HG03558 (cell line): ENCODE measurements around the gene FOXF1.

Experiments used
- ATAC-seq: cut with Tn5 transposase; IDR thresholded peaks from one replicate; pipeline ENCODE4 v1.9.1; 2021; ENCODE audit warnings: moderate number of reproducible peaks; ENCODE audit not compliant: unreplicated experiment; ENCODE audit errors: extremely low read depth

FOXF1 gene

DNA sequence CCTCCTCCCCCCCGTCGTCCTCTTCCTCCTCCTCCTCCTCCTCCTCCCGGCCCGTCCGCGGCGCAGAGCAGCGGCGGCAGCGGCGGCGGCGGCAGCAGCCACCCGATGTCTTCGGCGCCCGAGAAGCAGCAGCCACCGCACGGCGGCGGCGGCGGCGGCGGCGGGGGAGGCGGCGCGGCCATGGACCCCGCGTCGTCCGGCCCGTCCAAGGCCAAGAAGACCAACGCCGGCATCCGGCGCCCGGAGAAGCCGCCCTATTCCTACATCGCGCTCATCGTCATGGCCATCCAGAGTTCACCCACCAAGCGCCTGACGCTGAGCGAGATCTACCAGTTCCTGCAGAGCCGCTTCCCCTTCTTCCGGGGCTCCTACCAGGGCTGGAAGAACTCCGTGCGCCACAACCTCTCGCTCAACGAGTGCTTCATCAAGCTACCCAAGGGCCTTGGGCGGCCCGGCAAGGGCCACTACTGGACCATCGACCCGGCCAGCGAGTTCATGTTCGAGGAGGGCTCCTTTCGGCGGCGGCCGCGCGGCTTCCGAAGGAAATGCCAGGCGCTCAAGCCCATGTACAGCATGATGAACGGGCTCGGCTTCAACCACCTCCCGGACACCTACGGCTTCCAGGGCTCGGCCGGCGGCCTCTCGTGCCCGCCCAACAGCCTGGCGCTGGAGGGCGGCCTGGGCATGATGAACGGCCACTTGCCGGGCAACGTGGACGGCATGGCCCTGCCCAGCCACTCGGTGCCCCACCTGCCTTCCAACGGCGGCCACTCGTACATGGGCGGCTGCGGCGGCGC is at the start of gene FOXF1:
Gene FOXF1 (plus strand): TSS at position 63 of the 797 bp plus-strand sequence. CDS start 43 bp downstream, at position 106.
- no peak for ATAC-seq

DNA sequence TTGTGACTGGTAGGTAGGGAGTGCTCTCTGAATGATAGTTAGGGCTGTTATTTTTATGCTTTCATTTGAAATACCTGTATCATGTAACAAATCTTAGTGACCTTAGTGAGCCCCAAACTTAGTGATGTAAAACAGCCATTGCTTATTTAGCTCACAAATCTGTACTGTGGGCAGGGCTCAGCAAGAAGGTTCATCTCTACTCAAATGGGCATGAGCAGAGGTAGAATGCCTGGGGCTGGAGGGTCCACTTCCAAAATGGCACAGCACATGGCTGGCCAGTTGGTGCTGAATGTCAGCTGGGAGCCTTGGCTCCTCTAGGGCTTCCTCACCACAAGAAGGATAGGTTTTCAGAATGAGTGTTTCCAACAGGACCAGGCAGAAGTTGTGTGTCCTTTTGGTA is 49.3 kb upstream of the FOXF1 start:
- ATAC-seq: no peak

DNA sequence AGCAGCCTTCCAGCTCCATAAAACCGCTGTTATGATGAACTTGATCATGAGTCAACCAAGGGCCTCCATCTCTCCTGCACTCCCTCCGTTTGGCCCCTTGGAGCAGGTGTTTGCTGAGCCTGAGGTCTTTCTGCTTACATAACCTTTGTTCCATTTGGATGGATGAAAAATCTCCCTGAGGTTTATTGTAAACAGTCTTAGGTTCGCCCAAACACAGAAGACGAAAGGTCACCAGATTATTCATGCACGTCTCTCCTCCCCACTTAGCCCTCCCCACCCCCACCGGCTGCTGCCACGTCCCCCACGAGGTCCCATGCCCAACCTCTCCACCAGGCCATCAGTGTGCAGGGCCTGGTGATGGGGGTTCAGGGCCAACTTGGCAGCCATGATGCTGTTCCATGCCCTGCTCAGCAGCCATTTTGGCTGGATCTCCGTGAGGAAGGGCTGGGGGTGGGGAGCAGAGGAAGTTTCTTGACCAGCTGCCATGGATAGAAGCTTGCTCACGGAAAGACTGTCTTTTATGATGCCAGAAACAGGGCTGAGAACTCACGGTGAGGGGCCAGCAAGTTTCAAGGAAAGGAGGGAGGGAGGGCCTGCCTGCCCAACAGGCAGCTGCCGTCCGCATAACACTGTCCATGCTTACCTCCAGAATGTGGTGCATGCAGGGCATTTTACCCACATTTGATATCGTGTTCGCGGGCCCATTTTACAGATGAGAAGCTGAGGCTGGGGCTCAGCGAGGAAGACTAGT is 47.8 kb upstream of the FOXF1 start:
- no peak for ATAC-seq

DNA sequence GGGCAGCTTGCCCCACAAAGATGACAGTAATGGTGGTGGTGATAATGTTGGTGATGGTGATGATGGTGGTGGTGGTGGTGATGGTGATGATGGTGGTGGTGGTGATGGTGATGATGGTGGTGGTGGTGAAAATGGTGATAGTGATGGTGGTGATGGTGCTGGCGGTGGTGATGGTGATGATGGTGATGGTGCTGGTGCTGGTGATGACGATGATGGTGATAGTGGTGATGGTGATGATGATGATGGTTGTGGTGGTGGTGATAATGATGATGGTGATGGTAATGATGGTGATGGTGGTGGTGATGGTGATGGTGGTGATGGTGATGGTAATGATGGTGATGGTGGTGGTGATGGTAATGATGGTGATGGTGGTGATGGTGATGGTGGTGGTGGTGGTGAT is 46.3 kb upstream of the FOXF1 start:
- ATAC-seq: no peak

DNA sequence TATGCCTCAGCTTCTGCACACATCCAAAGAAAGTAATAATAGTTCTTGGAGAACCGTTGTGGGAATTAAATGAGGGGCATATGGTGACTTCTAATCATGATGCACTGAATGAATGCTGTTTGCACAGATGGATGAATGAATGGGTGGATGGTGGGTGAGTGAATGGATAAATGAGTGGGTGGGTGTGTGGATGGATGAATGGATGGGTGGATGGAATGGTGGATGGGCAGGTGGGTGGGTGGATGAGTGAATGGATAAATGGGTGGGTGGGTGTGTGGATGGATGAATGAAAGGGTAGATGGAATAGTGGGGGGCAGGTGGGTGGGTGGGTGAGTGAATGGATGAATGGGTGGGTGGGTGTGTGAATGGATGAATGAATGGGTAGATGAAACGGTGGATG is 44.9 kb upstream of the FOXF1 start:
- no peak for ATAC-seq

DNA sequence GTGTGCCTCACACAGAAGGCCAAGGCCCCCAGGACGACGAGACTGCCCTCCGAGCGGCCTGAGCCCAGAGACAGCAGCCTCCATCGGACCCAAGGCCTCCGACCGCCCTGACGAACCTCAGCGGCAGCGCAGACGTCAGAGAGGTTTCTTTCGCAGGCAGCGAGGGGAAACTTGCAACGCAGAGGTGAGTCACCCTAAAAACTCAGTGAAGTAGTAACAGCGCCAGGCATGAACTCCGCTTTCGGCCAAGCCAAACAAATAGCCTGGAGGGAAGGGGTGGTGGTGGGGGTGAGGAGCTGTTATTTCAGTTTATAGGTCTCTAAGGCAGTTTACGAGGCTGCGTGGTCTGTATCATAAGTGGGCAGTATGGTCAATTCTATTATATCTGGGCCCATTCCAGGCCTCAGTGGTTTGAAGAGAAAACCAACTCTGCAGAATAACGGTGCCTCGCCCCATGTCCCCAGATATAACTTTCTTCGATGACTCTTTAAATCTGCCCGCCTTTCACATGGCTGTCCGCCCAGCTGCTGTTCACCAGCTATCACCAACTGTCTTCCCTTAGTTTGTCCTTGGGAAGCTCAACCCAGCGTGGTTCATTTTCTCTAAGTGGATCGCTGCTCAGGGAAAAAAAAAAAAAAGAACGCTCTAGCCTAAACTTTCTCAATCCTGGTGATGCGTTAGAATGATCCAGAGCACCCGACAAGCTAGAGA is 43.5 kb upstream of the FOXF1 start:
- no peak for ATAC-seq

DNA sequence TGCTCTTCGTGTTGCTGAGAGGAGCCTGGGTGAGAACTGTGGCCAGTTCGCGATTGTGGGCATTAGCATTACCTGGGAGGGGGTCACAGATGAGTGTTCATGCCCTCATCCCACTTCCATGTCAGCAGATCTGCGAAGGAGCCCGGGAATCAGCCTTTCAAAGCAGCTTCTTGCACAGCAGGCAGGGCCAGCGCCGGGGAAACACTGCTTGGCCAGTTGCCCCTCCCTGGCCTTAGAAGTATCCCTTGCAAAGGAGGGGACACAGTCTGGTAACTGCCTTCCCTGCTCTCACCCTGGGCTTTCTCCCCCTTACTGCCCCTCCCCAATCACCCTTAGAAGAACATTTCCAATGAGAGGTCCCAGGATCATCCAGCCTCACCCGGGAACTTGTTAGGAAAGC is 42.8 kb upstream of the FOXF1 start:
- ATAC-seq: no peak

DNA sequence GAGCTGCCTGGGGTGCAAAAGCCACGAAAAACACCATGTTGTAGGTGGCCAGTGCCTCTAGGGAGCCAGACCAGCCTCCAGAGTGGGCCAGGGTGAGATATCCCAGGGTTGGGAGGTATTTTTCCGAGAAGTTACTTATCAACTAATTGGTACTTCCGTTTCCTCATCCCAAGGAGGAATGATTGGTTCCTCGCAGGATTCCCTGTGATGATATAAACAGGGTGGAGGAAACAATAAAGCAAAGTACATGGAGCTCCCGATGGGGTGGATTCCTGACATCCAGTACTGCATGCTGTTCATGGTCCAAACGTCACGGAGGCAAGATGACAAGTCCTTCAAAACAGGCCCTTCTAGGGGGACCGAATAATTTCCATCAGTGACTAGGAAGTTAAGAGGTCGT is 39.4 kb upstream of the FOXF1 start:
- no peak for ATAC-seq

DNA sequence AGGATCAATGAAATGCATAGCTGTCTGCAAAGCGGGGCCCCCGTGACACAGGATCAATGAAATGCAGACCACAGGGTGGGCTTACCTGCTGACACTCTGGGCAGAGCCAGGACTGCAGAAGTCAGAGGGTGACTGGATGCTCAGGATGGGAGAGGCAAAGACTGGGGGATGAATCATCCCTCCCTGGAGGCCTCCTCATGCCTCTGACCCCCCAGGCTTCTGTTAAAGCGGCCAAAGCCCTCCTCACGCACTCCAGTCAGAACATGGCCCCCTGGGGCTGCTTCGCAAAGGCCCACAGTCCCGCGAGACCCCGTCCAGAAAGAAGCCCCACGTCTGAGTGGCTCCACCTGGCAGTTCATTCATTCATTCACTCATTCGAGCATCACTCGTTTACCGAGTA is 38.4 kb upstream of the FOXF1 start:
- ATAC-seq: no peak

DNA sequence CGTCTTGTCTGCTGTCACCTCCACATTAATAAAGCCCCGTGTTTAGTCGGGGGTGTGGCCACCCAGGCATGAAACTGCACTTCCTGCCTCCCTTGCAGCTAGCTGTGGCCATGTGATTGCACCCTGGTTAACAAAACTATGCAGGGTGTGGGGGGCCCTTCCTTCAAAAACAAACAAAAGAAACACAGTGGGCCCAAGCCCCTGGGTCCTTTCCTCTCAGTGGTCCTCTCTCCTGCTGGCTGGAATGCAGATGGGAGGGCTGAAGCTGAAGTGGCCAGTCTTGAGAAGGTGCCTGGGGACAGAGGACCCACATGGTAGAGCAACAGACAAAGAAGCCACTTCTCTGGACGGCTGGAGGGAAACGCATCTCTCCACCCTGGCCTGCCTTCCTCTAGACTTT is 38.0 kb upstream of the FOXF1 start:
- no peak for ATAC-seq

DNA sequence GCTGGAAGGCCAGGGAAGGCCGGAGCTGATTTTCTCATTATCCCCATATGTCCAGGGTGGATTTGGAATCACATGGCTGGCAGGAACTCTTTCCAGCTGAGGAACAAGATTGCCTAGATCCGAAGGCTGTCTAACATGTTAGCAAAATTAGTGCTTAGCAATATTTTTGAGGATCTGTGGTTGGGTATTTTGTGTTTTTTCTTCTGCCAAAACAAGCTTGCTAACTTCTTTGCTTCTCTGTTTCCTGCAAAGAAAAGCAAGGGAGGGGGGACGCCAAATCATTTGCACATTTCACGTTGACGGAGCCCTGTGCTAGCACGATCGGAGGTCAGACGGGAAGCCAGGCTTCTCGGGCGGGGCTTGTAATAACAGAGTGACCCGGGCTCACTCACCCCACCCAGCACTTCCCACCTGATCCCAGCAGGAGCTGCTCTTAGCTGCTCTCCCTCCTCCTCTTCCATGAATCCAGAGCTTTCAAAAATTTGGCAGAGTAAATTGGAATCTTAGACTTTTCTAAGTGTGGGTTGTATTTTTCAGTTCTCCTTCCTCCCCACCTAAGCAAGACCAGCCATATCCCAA is 33.3 kb upstream of the FOXF1 start:
- ATAC-seq: no peak

DNA sequence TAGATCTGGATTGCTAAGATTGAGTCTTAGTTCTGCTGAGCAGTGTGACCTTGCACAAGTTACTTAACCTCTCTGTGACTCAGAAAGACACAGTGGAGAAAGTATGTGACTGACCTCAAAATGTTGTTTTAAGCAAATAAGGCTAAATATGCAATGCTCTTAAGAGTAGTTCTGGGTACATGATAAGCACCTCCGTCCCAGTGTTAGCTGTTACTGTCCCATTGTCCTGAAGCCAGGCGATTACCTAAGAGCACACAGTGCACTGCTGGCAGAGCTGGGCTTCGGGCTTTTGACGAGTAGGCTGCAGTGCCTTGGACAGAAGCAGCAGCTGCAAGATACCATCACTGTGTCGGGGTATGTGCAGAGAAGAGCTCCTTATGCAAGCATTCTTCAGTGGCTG is 32.7 kb upstream of the FOXF1 start:
- no peak for ATAC-seq

DNA sequence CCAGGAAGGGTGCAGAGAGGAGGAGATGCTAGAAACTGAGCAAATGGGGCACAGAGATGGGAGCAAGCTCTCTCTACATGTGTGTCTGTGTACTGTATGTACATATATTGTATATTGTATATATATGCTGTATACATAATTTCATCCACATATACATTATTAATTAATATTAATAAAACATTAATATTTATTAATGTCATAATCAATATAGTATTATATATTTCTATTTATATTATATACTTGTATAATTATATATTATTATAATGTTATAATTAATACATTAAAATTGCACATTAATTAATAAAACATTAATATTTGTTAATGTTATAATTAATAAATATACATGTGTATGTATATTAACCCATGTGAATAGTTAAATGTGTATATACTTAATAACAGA is 31.5 kb upstream of the FOXF1 start:
- no peak for ATAC-seq

DNA sequence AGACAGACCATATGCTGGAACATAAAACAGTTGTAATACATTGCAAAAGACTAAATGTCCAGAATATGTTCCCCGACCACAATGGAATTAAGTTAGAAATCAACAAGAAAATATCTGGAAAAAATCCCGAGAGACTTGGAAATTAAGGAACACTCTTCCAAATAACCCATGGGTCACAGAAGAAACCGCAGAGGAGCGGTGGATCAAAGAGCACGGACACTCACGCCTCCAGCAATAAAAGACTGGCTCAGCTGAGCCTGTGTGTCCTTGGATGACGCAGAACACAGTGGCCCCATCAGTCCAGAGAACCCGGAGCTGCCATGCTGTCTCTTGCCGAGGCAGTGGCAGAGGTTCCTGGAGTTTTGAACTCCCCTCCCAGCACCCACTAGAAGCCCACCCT is 30.9 kb upstream of the FOXF1 start:
- ATAC-seq: no peak

DNA sequence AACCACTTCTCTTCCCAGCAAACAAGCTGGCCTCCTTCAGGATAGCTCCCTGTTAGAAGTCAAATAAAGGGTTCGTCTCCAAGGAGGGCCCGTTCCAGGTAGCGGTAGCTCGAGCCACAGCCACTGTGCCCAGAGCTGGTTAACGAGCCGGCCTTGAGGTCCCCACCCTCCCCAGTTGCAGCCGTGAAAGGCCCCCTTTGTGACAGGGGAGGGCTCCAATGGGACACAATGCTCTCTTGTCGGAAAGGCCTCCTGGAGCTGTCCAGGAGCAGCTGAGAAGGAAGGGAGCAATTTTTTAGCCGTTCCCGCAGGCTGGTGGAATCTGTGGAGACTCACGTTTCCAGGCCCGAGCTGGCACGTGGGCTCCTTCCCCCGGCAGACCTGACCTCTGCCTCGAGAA is 29.9 kb upstream of the FOXF1 start:
- ATAC-seq: no peak

DNA sequence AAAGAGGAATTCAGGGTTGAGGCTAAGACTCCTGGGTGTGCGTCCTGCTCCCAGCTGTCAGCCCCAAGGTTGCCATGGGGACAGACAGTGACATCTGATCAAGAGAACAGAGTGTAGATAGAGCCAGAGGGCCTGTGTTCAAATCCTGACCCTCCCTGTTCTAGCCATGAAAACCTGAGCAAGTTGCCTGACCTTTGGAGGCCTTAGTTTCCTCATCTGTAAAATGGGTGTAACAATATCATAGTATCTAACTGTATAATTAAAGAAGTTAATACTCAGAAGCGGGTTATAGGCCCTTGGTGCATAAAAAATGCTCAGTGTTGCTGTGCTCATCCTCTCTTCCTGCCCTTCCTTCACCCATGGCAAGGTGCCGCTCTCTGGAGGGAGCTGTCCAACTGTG is 28.7 kb upstream of the FOXF1 start:
- no peak for ATAC-seq

DNA sequence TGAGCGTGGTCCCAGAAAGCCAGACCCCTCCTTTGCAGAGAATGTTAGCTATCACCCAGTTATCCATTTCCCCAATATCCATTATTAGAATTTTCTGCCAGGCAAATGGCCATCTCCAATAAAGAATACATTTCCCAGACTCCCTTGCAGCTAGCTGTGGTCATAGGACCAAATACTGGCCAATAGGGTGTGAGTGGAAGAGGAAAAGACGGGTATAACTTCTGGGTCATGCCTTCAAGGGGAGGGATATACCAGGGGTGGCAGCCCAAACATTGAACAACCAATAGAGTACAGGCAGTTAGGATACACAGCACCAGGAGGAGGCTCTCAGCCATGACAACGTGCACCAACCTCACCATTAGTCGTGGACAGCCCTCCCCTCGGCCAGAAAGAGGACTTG is 26.1 kb upstream of the FOXF1 start:
- ATAC-seq: no peak

DNA sequence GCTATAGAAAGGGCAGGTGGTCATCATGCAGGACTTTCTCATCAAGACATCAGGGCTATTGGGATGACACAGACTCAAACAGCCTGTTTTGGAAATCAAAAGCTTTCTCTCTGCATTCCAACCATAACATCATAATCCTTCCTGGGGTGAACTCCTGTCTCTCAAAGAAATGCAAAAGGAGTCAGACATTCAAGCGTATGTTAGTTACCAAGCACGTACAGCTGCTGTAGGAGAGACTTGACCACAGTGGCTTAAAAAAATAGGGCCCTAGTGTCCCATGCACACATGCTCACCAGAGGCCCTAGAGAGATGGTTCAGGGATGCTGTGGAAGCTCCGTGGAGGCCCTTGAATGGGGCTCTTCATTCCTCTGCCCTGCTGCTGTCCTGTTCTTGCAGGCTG is 24.6 kb upstream of the FOXF1 start:
- no peak for ATAC-seq

DNA sequence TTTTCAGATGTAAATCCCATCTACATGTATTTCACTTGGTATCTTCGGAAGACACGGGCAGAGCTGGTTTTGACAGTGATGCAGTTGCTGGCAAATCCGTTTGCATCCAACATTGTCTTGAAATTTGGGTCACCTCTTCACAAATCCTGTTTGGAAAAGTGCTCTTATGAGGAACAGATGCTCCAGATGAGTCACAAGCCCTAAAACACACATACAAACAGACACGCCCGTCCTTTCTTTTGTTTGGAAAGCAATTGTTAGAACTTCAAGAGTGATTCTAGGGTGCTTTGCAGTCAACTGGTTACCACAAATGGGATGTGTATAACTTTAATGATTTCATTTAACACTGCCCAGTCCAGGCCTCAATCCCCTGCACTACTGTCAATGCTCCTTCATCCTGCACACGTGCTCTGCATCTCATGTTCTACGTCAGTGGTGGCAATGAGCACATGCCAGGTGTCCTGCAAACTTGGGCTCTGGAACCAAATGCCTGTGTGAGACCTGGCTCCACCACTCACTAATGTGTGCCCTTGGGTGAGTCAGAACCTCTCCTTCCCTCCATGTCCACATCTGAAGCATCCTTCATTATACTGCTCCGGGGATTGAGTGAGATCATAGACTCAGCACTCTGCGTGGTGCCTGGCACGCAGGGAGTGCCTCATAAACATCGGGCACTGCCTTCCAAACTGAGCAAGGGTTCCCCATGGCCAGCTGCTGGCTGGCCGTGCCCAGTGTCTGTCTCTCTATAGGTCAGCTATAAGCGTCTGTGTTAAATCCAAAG is 19.3 kb upstream of the FOXF1 start:
- no peak for ATAC-seq

DNA sequence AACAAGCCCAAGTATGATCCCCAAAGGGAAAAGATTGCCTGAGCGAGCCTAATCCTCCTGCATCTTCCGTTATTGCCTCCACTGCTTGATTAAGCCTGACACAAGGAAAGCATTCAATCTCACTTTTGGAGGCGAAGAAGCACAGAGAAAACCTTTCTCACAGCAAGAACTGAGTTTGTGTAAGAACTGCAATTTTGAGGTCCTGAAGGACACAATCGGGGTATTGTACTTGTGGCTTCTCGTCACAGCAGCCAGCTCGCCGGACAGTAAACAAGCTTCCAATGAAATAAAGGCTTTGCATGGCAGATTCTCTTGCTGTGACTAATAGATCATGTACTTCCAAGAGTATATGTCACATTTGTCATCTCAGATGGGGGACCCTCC is 18.7 kb upstream of the FOXF1 start:
- ATAC-seq: no peak
